Neuronal stem cell (in vitro differentiated cells): ENCODE data around the gene RPS6KA2.
"Not testable (repeated sequence)": the region's sequence is repeated elsewhere in the genome, so short reads cannot be mapped to it uniquely, and the experiment has no call there.

Experiments used
- DNase-seq: peaks from one replicate; pipeline ENCODE4 v3.0.0-alpha.2; 2013; ENCODE audit warnings: low spot score
- H2AFZ ChIP-seq: one replicate; pipeline ENCODE4 v1.6.1; 2013; ENCODE audit warnings: mild to moderate bottlenecking, low read length, inconsistent platforms
- H2AK5ac ChIP-seq: 2 replicates; pipeline ENCODE4 v1.6.1; 2013; ENCODE audit warnings: low read depth, mild to moderate bottlenecking, inconsistent platforms, low read length, moderate library complexity, mixed read lengths
- H2BK120ac ChIP-seq: 2 replicates; pipeline ENCODE4 v1.6.1; 2013; ENCODE audit warnings: low read depth, mild to moderate bottlenecking, inconsistent platforms, low read length, moderate library complexity, mixed read lengths
- H2BK12ac ChIP-seq: one replicate; pipeline ENCODE4 v1.6.1; 2013; ENCODE audit warnings: low read length, inconsistent platforms
- H2BK15ac ChIP-seq: 2 replicates; pipeline ENCODE4 v1.6.1; 2013; ENCODE audit warnings: mild to moderate bottlenecking, low read length, inconsistent platforms, mixed read lengths
- H2BK5ac ChIP-seq: one replicate; pipeline ENCODE4 v1.6.1; 2013; ENCODE audit warnings: inconsistent platforms, mild to moderate bottlenecking, low read length, moderate library complexity
- H3K14ac ChIP-seq: one replicate; pipeline ENCODE4 v1.6.1; 2013; ENCODE audit warnings: low read length, inconsistent platforms
- H3K18ac ChIP-seq: 2 replicates; pipeline ENCODE4 v1.6.1; 2013; ENCODE audit warnings: low read length, inconsistent platforms
- H3K23ac ChIP-seq: 2 replicates; pipeline ENCODE4 v1.6.1; 2013; ENCODE audit warnings: low read depth, mild to moderate bottlenecking, mixed read lengths, low read length, inconsistent platforms; ENCODE audit not compliant: poor library complexity
- H3K27ac ChIP-seq: replicated peaks from 3 replicates; pipeline ENCODE4 v1.5.1; 2013; ENCODE audit warnings: low read length, inconsistent platforms
- H3K27me3 ChIP-seq, 3 experiments: 2 replicates each; pipeline ENCODE4 v1.6.1; 2013; ENCODE audit warnings: low read length in 3 of 3, mild to moderate bottlenecking in 2 of 3, inconsistent platforms in 1 of 3, low read depth in 1 of 3, mixed read lengths in 1 of 3, moderate library complexity in 1 of 3; ENCODE audit not compliant: control insufficient read depth in 3 of 3, insufficient read depth in 3 of 3
- H3K36me3 ChIP-seq, 2 donors: replicated peaks in 1 of 2; 2 replicates each; pipeline ENCODE4 v1.6.1; 2013; ENCODE audit warnings: low read length in 2 of 2; ENCODE audit not compliant: control insufficient read depth in 2 of 2, insufficient read depth in 2 of 2
- H3K4ac ChIP-seq: 2 replicates; pipeline ENCODE4 v1.6.1; 2013; ENCODE audit warnings: inconsistent platforms, mild to moderate bottlenecking, low read length, moderate library complexity
- H3K4me1 ChIP-seq, 2 donors: 1 replicate in 1 of 2; 2 replicates in 1 of 2; pipeline ENCODE4 v1.6.1; 2013; ENCODE audit warnings: low read length in 2 of 2, low read depth in 1 of 2; ENCODE audit not compliant: control insufficient read depth in 2 of 2, insufficient read depth in 1 of 2
- H3K4me2 ChIP-seq: one replicate; pipeline ENCODE4 v1.6.1; 2013; ENCODE audit warnings: mild to moderate bottlenecking, low read length, inconsistent platforms; ENCODE audit not compliant: insufficient read depth, poor library complexity, severe bottlenecking
- H3K4me3 ChIP-seq, 2 donors: 2 replicates each; pipeline ENCODE4 v1.5.1; 2013; ENCODE audit warnings: low read length in 2 of 2, mild to moderate bottlenecking in 2 of 2, inconsistent platforms in 1 of 2, moderate library complexity in 1 of 2
- H3K79me1 ChIP-seq: one replicate; pipeline ENCODE4 v1.6.1; 2013; ENCODE audit warnings: low read depth, mild to moderate bottlenecking, inconsistent platforms, low read length, moderate library complexity
- H3K9ac ChIP-seq: one replicate; pipeline ENCODE4 v1.6.1; 2013; ENCODE audit warnings: mild to moderate bottlenecking, low read depth, low read length, inconsistent platforms; ENCODE audit not compliant: poor library complexity
- H3K9me3 ChIP-seq, 2 donors: replicated peaks in 1 of 2; 2 replicates each; pipeline versions ENCODE3 to v1.6.1; 2013; ENCODE audit warnings: low read length in 2 of 2, mild to moderate bottlenecking in 2 of 2, inconsistent platforms in 1 of 2, low read depth in 1 of 2, mixed read lengths in 1 of 2, moderate library complexity in 1 of 2; ENCODE audit not compliant: control insufficient read depth in 2 of 2, insufficient read depth in 1 of 2
- H4K8ac ChIP-seq: one replicate; pipeline ENCODE4 v1.6.1; 2013; ENCODE audit warnings: low read depth, mild to moderate bottlenecking, inconsistent platforms, low read length, moderate library complexity
- H4K91ac ChIP-seq: one replicate; pipeline ENCODE4 v1.6.1; 2013; ENCODE audit warnings: low read length, low read depth, mild to moderate bottlenecking, inconsistent platforms; ENCODE audit not compliant: poor library complexity
- WGBS, 2 donors: extraction: QIAGEN DNeasy Blood & Tissue Kit; methylation state at CpG; one replicate each; pipeline ENCODE4 v1.1.7; 2013; ENCODE audit warnings: missing lambda C conversion rate in 2 of 2, mixed read lengths in 1 of 2; ENCODE audit not compliant: insufficient read length in 2 of 2, insufficient replicate concordance in 1 of 2; ENCODE audit errors: extremely low coverage in 2 of 2; 5-methylcytosine and 5-hydroxymethylcytosine counted together

Gene RPS6KA2

DNA sequence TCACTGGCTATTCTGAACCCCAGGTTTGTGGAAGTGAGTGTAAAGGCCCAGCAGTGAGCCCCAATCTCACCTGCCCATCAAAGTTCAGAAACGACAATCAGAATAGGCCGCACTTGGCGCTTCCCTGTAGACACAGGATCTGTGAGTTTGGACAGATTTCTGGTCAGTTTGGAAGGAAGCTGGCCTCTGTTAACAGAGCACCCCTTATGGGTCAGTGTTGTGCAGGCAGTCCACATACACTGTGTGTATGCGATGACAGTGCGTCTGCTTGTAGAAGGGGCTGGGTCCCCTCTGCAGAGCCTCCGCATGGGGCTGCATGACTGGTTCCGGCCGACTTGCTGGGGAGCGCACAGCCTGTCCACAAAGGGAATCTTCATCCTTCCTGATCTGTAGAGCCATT, 240.9 kb downstream of the RPS6KA2 start:
- peaks cover 0 to 2% of the 10 kb centered on the region in 2 donors for H3K4me1 ChIP-seq
- H2BK5ac ChIP-seq = no peak overlapping the region
- no peak overlapping the region for H4K91ac ChIP-seq
- peaks cover 7% of the 10 kb centered on the region for H3K79me1 ChIP-seq
- no peak overlapping the region for H2BK12ac ChIP-seq
- peak overlapping the region; percentile 24 for H3K9ac ChIP-seq
- H3K23ac ChIP-seq = no peak overlapping the region
- DNase-seq = no peak
- H3K27me3 ChIP-seq = peaks cover 0 to 2% (median 0%) of the 10 kb centered on the region in 3 experiments
- no peak overlapping the region for H3K4me2 ChIP-seq
- no peak overlapping the region for H3K4ac ChIP-seq
- H3K4me3 ChIP-seq = no peak overlapping the region
- H2BK15ac ChIP-seq = no peak overlapping the region
- no peak overlapping the region for H3K18ac ChIP-seq
- no CpG with 5 or more reads among the region's 9 CpGs for WGBS, 2 donors
- no peak overlapping the region for H4K8ac ChIP-seq
- no peak overlapping the region for H3K14ac ChIP-seq
- no peak overlapping the region for H2AFZ ChIP-seq
- H2AK5ac ChIP-seq = no peak overlapping the region
- no peak overlapping the region for H2BK120ac ChIP-seq
- no peaks in the 10 kb centered on the region for H3K9me3 ChIP-seq
- H3K36me3 ChIP-seq = no peaks in the 10 kb centered on the region
- no peak overlapping the region for H3K27ac ChIP-seq

- H2BK12ac ChIP-seq, H3K4ac ChIP-seq, H3K27me3 ChIP-seq, H3K36me3 ChIP-seq, H2BK5ac ChIP-seq, H2BK120ac ChIP-seq, H2AK5ac ChIP-seq, DNase-seq, H3K23ac ChIP-seq, H2BK15ac ChIP-seq, H3K4me1 ChIP-seq, H3K9me3 ChIP-seq, H3K79me1 ChIP-seq, H4K91ac ChIP-seq, H3K9ac ChIP-seq, H4K8ac ChIP-seq, H3K14ac ChIP-seq, H3K18ac ChIP-seq: not testable (repeated sequence)
- H2AFZ ChIP-seq = peak overlapping the region; percentile 96
- peak overlapping the region; percentile 22 for H3K27ac ChIP-seq
- H3K4me2 ChIP-seq = peak overlapping the region; percentile 67
- H3K4me3 ChIP-seq = peak overlapping the region; percentile 60 to 97
- no CpG with 5 or more reads among the region's 22 CpGs for WGBS, 2 donors
These were observed 243.2 kb downstream of the RPS6KA2 start for GRCh38 chr6:166383802-166384363.

DNA sequence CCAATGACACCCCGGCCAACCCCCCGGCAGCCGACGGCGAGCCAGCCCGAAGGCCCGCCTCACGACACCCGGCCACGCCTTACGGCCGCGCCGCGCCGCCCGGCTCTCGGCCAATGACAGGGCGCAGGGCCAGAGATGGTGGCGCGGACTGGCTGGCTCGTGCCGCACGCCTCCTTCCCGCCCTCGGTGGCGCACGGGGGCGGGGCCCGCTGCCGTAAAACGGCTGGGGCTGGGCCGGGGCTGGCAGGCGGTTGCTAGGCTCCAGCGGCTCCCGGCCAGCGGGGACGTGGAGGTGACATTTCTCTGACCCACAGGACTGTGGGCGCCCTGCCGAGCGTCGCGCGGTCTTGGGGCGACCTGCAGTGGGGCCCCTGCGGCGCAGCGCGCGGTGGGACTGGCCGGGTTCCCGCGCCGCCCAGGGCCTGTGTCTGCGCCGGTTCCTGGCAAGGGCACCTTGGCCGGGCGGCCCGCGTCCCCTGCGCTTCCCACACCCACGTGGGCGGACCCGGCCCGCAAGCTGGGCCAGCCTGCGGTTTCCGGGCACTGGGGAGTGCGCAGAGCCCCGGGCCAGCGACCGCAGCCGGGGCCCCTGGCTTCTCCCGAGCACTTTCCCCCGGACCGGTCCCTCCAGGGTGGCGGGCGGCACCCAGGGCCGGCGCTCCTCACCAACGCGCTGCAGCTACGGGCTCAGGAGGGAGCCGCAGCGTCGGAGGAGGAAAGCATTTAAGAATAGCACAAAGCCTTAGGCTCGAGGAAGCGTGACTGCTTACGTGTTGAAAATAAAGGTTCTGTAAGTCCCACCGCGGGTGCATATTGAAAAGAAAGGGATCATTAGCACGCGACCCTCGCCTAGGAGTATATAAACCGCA, 243.9 kb downstream of the RPS6KA2 start, which contains the start of gene MPC1:
MPC1 (minus strand) TSS at position 8 of the 869 bp plus-strand sequence. CDS start 64 bp downstream, outside the sequence.
- WGBS, 2 donors = no CpG with 5 or more reads among the region's 94 CpGs
- H2BK120ac ChIP-seq = no peak within 1 kb of the TSS

DNA sequence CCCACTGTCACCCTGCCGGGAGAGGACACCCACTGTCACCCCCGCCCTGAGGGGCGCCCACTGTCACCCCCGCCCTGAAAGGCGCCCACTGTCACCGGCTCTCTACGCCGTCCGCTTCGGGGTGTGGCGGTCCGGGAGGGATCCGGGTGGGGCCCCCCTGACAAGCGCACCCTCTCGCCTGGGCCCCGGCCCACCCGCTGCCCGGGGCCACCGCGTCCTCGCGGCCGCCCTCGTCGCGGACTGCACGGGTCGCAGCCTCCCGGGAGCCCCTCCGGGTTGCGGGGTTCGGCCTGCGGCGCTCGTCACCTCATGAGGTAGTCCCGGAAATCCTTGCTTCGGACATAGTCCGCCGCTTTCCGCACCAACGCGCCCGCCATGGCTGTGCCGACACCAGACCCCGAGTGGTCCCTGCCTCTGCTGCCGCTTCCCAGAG, 244.5 kb downstream of the RPS6KA2 start:
- no peak overlapping the region for H3K4ac ChIP-seq
- H4K91ac ChIP-seq = no peak overlapping the region
- H3K14ac ChIP-seq = peak overlapping the region; percentile 8
- H3K4me1 ChIP-seq = peaks cover 0 to 2% of the 10 kb centered on the region in 2 donors
- H2BK120ac ChIP-seq = no peak overlapping the region
- H2AFZ ChIP-seq = peak overlapping the region; percentile 96
- DNase-seq = no peak
- H3K4me2 ChIP-seq = peak overlapping the region; percentile 99
- H3K23ac ChIP-seq = peak overlapping the region; percentile 93
- H3K4me3 ChIP-seq = peak overlapping the region; percentile 60 to 95
- no peak overlapping the region for H4K8ac ChIP-seq
- no CpG with 5 or more reads among the region's 46 CpGs for WGBS, 2 donors
- no peak overlapping the region for H3K27ac ChIP-seq
- no peak overlapping the region for H2BK12ac ChIP-seq
- H3K36me3 ChIP-seq = no peaks in the 10 kb centered on the region
- peak overlapping the region; percentile 77 for H3K9ac ChIP-seq
- no peak overlapping the region for H2BK15ac ChIP-seq
- no peaks in the 10 kb centered on the region for H3K9me3 ChIP-seq
- H3K18ac ChIP-seq = peak overlapping the region; percentile 90
- no peak overlapping the region for H2BK5ac ChIP-seq
- H3K27me3 ChIP-seq = peaks cover 0 to 2% (median 0%) of the 10 kb centered on the region in 3 experiments
- H3K79me1 ChIP-seq = peaks cover 8% of the 10 kb centered on the region
- H2AK5ac ChIP-seq = no peak overlapping the region

More for the DNA sequence above, 243.9 kb downstream of the RPS6KA2 start, which contains the start of gene MPC1:
- H3K4me2 ChIP-seq = peak within 1 kb of the TSS; percentile 99
- H3K23ac ChIP-seq = peak within 1 kb of the TSS; percentile 93
- peak; percentile 96 for DNase-seq
- no peaks in the 10 kb centered on the region for H3K9me3 ChIP-seq
- H3K27ac ChIP-seq = peak within 1 kb of the TSS; percentile 22
- no peak within 1 kb of the TSS for H2AK5ac ChIP-seq
- H4K91ac ChIP-seq = no peak within 1 kb of the TSS
- peak within 1 kb of the TSS; percentile 22 for H2BK5ac ChIP-seq
- peaks cover 0 to 2% (median 0%) of the 10 kb centered on the region in 3 experiments for H3K27me3 ChIP-seq
- peaks cover 0 to 2% of the 10 kb centered on the region in 2 donors for H3K4me1 ChIP-seq
- no peak within 1 kb of the TSS for H4K8ac ChIP-seq
- H2BK15ac ChIP-seq = no peak within 1 kb of the TSS
- H3K4me3 ChIP-seq = peak within 1 kb of the TSS; percentile 60 to 97
- no peaks in the 10 kb centered on the region for H3K36me3 ChIP-seq
- H2BK12ac ChIP-seq = peak within 1 kb of the TSS; percentile 4
- H3K4ac ChIP-seq = no peak within 1 kb of the TSS
- peak within 1 kb of the TSS; percentile 92 for H3K9ac ChIP-seq
- H2AFZ ChIP-seq = peak within 1 kb of the TSS; percentile 96
- H3K18ac ChIP-seq = peak within 1 kb of the TSS; percentile 90
- peak within 1 kb of the TSS; percentile 71 for H3K14ac ChIP-seq
- H3K79me1 ChIP-seq = peaks cover 8% of the 10 kb centered on the region
